SK-N-SH (cell line): ENCODE measurements around the gene FLG.
"Not testable (repeated sequence)": the region's sequence is repeated elsewhere in the genome, so short reads cannot be mapped to it uniquely, and the experiment has no call there.

Source experiments
- EP300 ChIP-seq, 2 experiments: IDR thresholded peaks; 2 replicates each; pipeline versions ENCODE4 v1.4.0 to v1.6.1; 2012; ENCODE audit warnings: borderline replicate concordance in 1 of 2, low read depth in 1 of 2, low read length in 1 of 2
- FOSL2 ChIP-seq: IDR thresholded peaks from 2 replicates; pipeline ENCODE4 v1.4.0; 2012; ENCODE audit warnings: low read depth, mild to moderate bottlenecking, moderate library complexity, borderline replicate concordance
- FOXM1 ChIP-seq: IDR thresholded peaks from 2 replicates; pipeline ENCODE4 v1.4.0; 2012; ENCODE audit warnings: low read depth, mild to moderate bottlenecking
- JUND ChIP-seq: IDR thresholded peaks from 2 replicates; pipeline ENCODE4 v1.4.0; 2012
- MEF2A ChIP-seq: IDR thresholded peaks from 2 replicates; pipeline ENCODE4 v1.4.0; 2012; ENCODE audit warnings: low read depth, borderline replicate concordance
- RAD21 ChIP-seq: IDR thresholded peaks from 2 replicates; pipeline ENCODE4 v1.6.1; 2012; ENCODE audit warnings: mild to moderate bottlenecking, low read length
- SMC3 ChIP-seq: IDR thresholded peaks from 2 replicates; pipeline ENCODE4 v1.6.1; 2012; ENCODE audit warnings: low read depth, low read length, improper control_type of control experiment
- TAF1 ChIP-seq: IDR thresholded peaks from 2 replicates; pipeline ENCODE4 v1.6.1; 2012; ENCODE audit warnings: low read depth, mild to moderate bottlenecking, low read length, moderate library complexity, borderline replicate concordance
- YY1 ChIP-seq: IDR thresholded peaks from 2 replicates; pipeline ENCODE4 v1.4.0; 2012; ENCODE audit warnings: low read depth, mild to moderate bottlenecking
- TF ChIP-seq, protein P1 (sequence below): fragments of 200-600 bp; sonication (generic); IDR thresholded peaks from 2 replicates; pipeline ENCODE4 v1.6.1; 2017; ENCODE audit warnings: antibody characterized with exemption, mild to moderate bottlenecking, moderate library complexity
- TF ChIP-seq, protein P2 (sequence below): IDR thresholded peaks from 2 replicates; pipeline ENCODE4 v1.4.0; 2012; ENCODE audit warnings: low read depth
- TF ChIP-seq, protein P3 (sequence below): IDR thresholded peaks from 2 replicates; pipeline ENCODE4 v1.4.0; 2012; ENCODE audit warnings: low read depth, borderline replicate concordance
- TF ChIP-seq, protein P4 (sequence below): IDR thresholded peaks from 2 replicates; pipeline ENCODE4; 2012
- TF ChIP-seq, protein P5 (sequence below): fragments of 150-350 bp; IDR thresholded peaks from 2 replicates; pipeline ENCODE4 v1.6.1; 2016; ENCODE audit warnings: mild to moderate bottlenecking, low read depth, low read length

DNA sequence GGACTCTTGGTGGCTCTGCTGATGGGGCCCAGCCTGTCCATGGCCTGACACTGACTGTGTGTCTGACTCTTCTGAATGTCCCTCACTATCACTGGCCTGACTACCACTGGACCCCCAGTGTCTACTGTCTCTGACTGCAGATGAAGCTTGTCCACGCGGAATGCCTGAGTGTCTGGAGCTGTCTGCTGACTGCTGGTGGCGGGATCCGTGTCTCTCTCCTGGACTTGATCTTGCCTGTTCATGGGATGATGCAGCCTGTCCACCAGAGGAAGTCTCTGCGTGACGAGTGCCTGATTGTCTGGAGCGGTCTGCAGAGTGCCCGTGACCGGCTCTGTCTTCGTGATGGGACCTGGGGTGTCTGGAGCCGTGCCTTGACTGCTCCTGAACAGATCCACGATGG lies 20.3 kb downstream of the FLG start:
- not testable (repeated sequence) for TF ChIP-seq FOXM1; FOSL2; EP300 (IDR thresholded peaks at IDR 0.05; ENCODE audit: borderline replicate concordance in 1 of 2, low read depth in 1 of 2, low read length in 1 of 2); SMC3; JUND; TAF1; RAD21; YY1; MEF2A
- TF ChIP-seq, protein P1, sequence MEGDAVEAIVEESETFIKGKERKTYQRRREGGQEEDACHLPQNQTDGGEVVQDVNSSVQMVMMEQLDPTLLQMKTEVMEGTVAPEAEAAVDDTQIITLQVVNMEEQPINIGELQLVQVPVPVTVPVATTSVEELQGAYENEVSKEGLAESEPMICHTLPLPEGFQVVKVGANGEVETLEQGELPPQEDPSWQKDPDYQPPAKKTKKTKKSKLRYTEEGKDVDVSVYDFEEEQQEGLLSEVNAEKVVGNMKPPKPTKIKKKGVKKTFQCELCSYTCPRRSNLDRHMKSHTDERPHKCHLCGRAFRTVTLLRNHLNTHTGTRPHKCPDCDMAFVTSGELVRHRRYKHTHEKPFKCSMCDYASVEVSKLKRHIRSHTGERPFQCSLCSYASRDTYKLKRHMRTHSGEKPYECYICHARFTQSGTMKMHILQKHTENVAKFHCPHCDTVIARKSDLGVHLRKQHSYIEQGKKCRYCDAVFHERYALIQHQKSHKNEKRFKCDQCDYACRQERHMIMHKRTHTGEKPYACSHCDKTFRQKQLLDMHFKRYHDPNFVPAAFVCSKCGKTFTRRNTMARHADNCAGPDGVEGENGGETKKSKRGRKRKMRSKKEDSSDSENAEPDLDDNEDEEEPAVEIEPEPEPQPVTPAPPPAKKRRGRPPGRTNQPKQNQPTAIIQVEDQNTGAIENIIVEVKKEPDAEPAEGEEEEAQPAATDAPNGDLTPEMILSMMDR, result not testable (repeated sequence)
- TF ChIP-seq, protein P2, sequence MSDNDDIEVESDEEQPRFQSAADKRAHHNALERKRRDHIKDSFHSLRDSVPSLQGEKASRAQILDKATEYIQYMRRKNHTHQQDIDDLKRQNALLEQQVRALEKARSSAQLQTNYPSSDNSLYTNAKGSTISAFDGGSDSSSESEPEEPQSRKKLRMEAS, result not testable (repeated sequence)
- TF ChIP-seq, protein P3, sequence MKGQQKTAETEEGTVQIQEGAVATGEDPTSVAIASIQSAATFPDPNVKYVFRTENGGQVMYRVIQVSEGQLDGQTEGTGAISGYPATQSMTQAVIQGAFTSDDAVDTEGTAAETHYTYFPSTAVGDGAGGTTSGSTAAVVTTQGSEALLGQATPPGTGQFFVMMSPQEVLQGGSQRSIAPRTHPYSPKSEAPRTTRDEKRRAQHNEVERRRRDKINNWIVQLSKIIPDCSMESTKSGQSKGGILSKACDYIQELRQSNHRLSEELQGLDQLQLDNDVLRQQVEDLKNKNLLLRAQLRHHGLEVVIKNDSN, result not testable (repeated sequence)
- TF ChIP-seq, protein P4, sequence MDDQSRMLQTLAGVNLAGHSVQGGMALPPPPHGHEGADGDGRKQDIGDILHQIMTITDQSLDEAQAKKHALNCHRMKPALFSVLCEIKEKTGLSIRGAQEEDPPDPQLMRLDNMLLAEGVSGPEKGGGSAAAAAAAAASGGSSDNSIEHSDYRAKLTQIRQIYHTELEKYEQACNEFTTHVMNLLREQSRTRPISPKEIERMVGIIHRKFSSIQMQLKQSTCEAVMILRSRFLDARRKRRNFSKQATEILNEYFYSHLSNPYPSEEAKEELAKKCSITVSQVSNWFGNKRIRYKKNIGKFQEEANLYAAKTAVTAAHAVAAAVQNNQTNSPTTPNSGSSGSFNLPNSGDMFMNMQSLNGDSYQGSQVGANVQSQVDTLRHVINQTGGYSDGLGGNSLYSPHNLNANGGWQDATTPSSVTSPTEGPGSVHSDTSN, result not testable (repeated sequence)
- TF ChIP-seq, protein P5, sequence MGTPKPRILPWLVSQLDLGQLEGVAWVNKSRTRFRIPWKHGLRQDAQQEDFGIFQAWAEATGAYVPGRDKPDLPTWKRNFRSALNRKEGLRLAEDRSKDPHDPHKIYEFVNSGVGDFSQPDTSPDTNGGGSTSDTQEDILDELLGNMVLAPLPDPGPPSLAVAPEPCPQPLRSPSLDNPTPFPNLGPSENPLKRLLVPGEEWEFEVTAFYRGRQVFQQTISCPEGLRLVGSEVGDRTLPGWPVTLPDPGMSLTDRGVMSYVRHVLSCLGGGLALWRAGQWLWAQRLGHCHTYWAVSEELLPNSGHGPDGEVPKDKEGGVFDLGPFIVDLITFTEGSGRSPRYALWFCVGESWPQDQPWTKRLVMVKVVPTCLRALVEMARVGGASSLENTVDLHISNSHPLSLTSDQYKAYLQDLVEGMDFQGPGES, result not testable (repeated sequence)
